Endodermal cell (in vitro differentiated cells): ENCODE measurements around the gene HTRA1. TPM values are rescaled to one million over a fixed set of nuclear protein-coding genes. Genes with fewer than 3 reads are reported as not detected.

Experiments used
- DNase-seq: peaks from one replicate; pipeline ENCODE4 v3.0.0-alpha.2; 2017
- H3K27ac ChIP-seq: 2 replicates; pipeline ENCODE4 v1.5.1; 2013; ENCODE audit warnings: mild to moderate bottlenecking, low read depth, low read length, moderate library complexity
- H3K27me3 ChIP-seq: 2 replicates; pipeline ENCODE4 v1.6.1; 2013; ENCODE audit warnings: mild to moderate bottlenecking, low read length, moderate library complexity; ENCODE audit not compliant: insufficient read depth, control insufficient read depth, poor library complexity, severe bottlenecking
- H3K36me3 ChIP-seq: 2 replicates; pipeline ENCODE4 v1.7.0; 2013; ENCODE audit warnings: mild to moderate bottlenecking, low read length, moderate library complexity; ENCODE audit not compliant: control insufficient read depth, insufficient read depth
- H3K4me1 ChIP-seq: one replicate; pipeline ENCODE4 v1.7.0; 2013; ENCODE audit warnings: low read length; ENCODE audit not compliant: control insufficient read depth, insufficient read depth
- H3K4me3 ChIP-seq: 2 replicates; pipeline ENCODE4 v1.5.1; 2013; ENCODE audit warnings: mild to moderate bottlenecking, low read length, moderate library complexity
- H3K9ac ChIP-seq: 2 replicates; pipeline ENCODE4 v1.6.1; 2013; ENCODE audit warnings: mild to moderate bottlenecking, low read length, moderate library complexity; ENCODE audit not compliant: poor library complexity, severe bottlenecking; ENCODE audit errors: extremely low read depth
- H3K9me3 ChIP-seq: 2 replicates; pipeline ENCODE4 v1.6.1; 2013; ENCODE audit warnings: mild to moderate bottlenecking, low read length, moderate library complexity; ENCODE audit not compliant: control insufficient read depth
- H3K27ac Mint-ChIP-seq: 2 replicates; pipeline ENCODE4 v1.8.0; 2020; ENCODE audit warnings: mixed read lengths
- H3K27me3 Mint-ChIP-seq: 2 replicates; pipeline ENCODE4 v1.8.0; 2021; ENCODE audit warnings: mild to moderate bottlenecking, mixed read lengths; ENCODE audit not compliant: insufficient read depth
- H3K36me3 Mint-ChIP-seq: 2 replicates; pipeline ENCODE4 v1.8.0; 2020; ENCODE audit warnings: low read depth, mixed read lengths
- H3K4me1 Mint-ChIP-seq: 2 replicates; pipeline ENCODE4 v1.8.0; 2020; ENCODE audit warnings: mixed read lengths
- H3K4me3 Mint-ChIP-seq: 2 replicates; pipeline ENCODE4 v1.8.0; 2020; ENCODE audit warnings: mild to moderate bottlenecking, moderate library complexity, mixed read lengths
- H3K9me3 Mint-ChIP-seq: 2 replicates; pipeline ENCODE4 v1.8.0; 2020; ENCODE audit warnings: mild to moderate bottlenecking, mixed read lengths
- WGBS, 2 experiments: methylation state at CpG; one replicate each; pipeline versions ENCODE4 v1.1.5 to v1.1.7; 2013; ENCODE audit warnings: missing lambda C conversion rate in 2 of 2, mixed read lengths in 1 of 2; ENCODE audit not compliant: insufficient coverage in 1 of 2, insufficient read length in 1 of 2; 5-methylcytosine and 5-hydroxymethylcytosine counted together
- total RNA-seq, 2 donors: library from RNA; stranded (reverse); fragmentation: NEBNext Ultra II Directional in 1 of 2; extraction: Animal tissue kit (Norgen Biotek cat#: 25700) in 1 of 2; gene quantifications; 2 replicates in 1 of 2; 3 replicates in 1 of 2; pipeline ENCODE4 v1.2.1, GENCODE V29; 2021
- TF ChIP-seq, protein P1 (sequence below): fragments of 200-600 bp; sonication (generic); conservative IDR thresholded peaks from 2 replicates; pipeline ENCODE4 v1.5.0; 2021; ENCODE audit warnings: antibody characterized with exemption, mild to moderate bottlenecking

The HTRA1 gene
- total RNA-seq, 2 donors from 2014 or later: 1.7 to 3.1 TPM

DNA sequence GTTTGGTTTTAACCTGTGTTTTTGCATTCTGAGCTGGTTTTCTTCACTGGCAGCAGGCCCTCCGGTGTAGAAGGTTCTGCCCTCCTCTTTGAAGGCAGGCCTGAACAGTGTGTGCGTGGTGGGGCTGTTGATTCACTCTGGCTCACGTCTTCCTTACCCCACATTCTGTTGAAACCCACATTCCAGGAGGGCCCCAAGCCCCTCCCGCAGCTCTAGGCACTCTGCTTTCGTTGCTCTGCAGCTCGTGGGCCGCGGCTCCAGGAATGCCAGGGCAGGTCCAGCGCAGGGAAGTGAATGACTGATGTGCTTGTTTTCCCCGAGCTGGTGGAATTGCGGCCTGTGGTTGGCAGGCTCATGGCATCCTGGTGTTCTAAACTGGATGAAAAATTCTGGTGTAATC lies 49.0 kb downstream of the HTRA1 start:
- H3K27ac Mint-ChIP-seq: no peak overlapping the region
- H3K36me3 ChIP-seq: no peaks in the 10 kb centered on the region
- no peak overlapping the region for H3K9ac ChIP-seq
- TF ChIP-seq, protein P1, sequence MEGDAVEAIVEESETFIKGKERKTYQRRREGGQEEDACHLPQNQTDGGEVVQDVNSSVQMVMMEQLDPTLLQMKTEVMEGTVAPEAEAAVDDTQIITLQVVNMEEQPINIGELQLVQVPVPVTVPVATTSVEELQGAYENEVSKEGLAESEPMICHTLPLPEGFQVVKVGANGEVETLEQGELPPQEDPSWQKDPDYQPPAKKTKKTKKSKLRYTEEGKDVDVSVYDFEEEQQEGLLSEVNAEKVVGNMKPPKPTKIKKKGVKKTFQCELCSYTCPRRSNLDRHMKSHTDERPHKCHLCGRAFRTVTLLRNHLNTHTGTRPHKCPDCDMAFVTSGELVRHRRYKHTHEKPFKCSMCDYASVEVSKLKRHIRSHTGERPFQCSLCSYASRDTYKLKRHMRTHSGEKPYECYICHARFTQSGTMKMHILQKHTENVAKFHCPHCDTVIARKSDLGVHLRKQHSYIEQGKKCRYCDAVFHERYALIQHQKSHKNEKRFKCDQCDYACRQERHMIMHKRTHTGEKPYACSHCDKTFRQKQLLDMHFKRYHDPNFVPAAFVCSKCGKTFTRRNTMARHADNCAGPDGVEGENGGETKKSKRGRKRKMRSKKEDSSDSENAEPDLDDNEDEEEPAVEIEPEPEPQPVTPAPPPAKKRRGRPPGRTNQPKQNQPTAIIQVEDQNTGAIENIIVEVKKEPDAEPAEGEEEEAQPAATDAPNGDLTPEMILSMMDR: no peak
- no peak for DNase-seq
- no peak overlapping the region for H3K4me3 ChIP-seq
- no peaks in the 10 kb centered on the region for H3K9me3 ChIP-seq
- no peaks in the 10 kb centered on the region for H3K36me3 Mint-ChIP-seq
- peaks cover 5% of the 10 kb centered on the region for H3K27me3 ChIP-seq
- 91 to 96% methylated on average over 5 to 11 of the region's 11 CpGs for WGBS, 2 experiments
- peaks cover 32% of the 10 kb centered on the region for H3K27me3 Mint-ChIP-seq
- no peak overlapping the region for H3K4me3 Mint-ChIP-seq
- peaks cover 8% of the 10 kb centered on the region for H3K4me1 ChIP-seq
- peaks cover 26% of the 10 kb centered on the region for H3K4me1 Mint-ChIP-seq
- H3K9me3 Mint-ChIP-seq: no peaks in the 10 kb centered on the region
- H3K27ac ChIP-seq: no peak overlapping the region

DNA sequence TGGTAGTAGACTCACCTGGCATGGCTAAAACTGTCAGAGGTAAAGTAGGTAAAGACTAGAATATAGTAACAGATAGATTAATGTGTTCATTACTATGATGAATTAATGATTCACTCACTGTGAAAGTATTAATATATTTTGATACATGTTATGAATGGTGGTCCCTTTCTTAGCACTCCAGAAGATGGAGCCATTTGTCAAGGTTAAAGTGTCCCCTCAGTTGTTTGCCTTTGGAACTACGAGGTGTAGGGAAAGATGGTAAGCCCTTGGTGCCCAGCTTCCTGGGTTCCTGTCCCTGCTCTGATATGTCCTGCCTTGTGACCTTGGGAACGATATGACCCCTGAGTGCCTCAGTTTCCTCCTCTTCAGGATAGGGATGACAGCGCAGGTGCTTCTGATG lies 49.4 kb downstream of the HTRA1 start:
- TF ChIP-seq, protein P1: peak; percentile 44
- Histone ChIP-seq H3K36me3 (no peaks in the 10 kb centered on the region), H3K27ac (no peak overlapping the region), H3K4me3 (no peak overlapping the region), H3K9me3 (no peaks in the 10 kb centered on the region), H3K27me3 (peaks cover 1% of the 10 kb centered on the region), H3K4me1 (peaks cover 8% of the 10 kb centered on the region), H3K9ac (no peak overlapping the region)
- Mint-ChIP-seq H3K4me1 (peaks cover 26% of the 10 kb centered on the region), H3K27me3 (peaks cover 30% of the 10 kb centered on the region), H3K36me3 (no peaks in the 10 kb centered on the region), H3K9me3 (no peaks in the 10 kb centered on the region), H3K27ac (no peak overlapping the region), H3K4me3 (no peak overlapping the region)
- WGBS, 2 experiments: 92 to 100% methylated on average over 2 to 3 of the region's 3 CpGs
- DNase-seq: no peak

DNA sequence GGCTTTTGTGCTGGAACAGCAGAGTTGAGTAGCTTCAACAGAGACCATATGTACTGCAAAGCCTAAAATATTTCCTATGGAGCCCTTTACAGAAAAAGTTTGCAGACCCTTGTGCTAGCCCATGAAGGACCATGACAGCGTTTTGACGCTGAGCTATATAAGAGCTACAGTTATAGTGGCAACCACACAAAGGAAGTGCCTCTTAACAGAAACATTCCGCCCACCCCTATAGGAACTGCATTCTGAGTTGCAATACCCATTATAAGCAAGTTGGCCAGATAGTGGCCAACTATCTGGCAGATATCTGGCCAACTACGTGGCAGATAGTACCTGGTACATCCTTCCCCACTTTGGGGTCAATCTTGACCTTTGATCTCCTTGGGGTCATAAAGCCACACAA lies 51.7 kb downstream of the HTRA1 start:
- H3K4me3 Mint-ChIP-seq: no peak overlapping the region
- TF ChIP-seq, protein P1: no peak
- DNase-seq: no peak
- Histone ChIP-seq H3K36me3 (no peaks in the 10 kb centered on the region), H3K27ac (no peak overlapping the region), H3K9ac (no peak overlapping the region), H3K4me1 (peaks cover 5% of the 10 kb centered on the region), H3K27me3 (peaks cover under 1% of the 10 kb centered on the region), H3K9me3 (no peaks in the 10 kb centered on the region), H3K4me3 (no peak overlapping the region)
- H3K27me3 Mint-ChIP-seq: peaks cover 16% of the 10 kb centered on the region
- H3K36me3 Mint-ChIP-seq: no peaks in the 10 kb centered on the region
- WGBS, 2 experiments: 90 to 95% methylated on average over 2 to 4 of the region's 4 CpGs
- H3K4me1 Mint-ChIP-seq: peaks cover 16% of the 10 kb centered on the region
- no peaks in the 10 kb centered on the region for H3K9me3 Mint-ChIP-seq
- H3K27ac Mint-ChIP-seq: no peak overlapping the region
